ENCODE results near the gene CCNC. TPM values are rescaled to one million over a fixed set of nuclear protein-coding genes. Genes with fewer than 3 reads are reported as not detected.

CCNC gene
- total RNA-seq, 1 experiment from 2014 or later: 43.4 TPM

DNA sequence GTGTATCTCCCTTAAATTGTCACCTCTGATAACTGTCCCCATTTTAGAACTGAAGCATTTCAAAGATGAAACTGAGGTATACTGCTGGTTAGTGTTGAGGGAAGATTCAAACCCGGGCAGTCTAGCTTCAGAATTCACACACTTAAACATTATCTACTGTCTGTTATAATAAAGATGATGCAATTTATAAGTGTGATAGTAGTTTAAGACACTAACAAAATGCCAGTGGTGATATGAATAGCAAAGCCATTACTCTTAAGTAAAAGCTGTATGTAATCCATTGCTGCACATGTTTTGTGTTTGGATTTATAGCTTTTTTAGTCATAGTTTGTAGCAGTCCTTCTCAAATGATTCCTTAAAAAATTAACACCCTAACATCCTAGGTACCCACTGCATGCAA lies 73.0 kb downstream of the CCNC start:
- ChIA-PET POLR2A (no interaction called here), CTCF (interaction anchor here (0.5 kb wide), 1 partner anchor 23 kb away, joined by 8 read pairs; no protein-coding TSS in a partner anchor)
- TF ChIP-seq, protein P1, sequence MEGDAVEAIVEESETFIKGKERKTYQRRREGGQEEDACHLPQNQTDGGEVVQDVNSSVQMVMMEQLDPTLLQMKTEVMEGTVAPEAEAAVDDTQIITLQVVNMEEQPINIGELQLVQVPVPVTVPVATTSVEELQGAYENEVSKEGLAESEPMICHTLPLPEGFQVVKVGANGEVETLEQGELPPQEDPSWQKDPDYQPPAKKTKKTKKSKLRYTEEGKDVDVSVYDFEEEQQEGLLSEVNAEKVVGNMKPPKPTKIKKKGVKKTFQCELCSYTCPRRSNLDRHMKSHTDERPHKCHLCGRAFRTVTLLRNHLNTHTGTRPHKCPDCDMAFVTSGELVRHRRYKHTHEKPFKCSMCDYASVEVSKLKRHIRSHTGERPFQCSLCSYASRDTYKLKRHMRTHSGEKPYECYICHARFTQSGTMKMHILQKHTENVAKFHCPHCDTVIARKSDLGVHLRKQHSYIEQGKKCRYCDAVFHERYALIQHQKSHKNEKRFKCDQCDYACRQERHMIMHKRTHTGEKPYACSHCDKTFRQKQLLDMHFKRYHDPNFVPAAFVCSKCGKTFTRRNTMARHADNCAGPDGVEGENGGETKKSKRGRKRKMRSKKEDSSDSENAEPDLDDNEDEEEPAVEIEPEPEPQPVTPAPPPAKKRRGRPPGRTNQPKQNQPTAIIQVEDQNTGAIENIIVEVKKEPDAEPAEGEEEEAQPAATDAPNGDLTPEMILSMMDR (IDR thresholded peaks at IDR 0.05): no peak
- no peak for TF ChIP-seq SIN3A (IDR thresholded peaks at IDR 0.05; ENCODE audit: borderline replicate concordance, insufficient read depth, low read depth, low read length)
- DNase-seq (ENCODE audit: low read depth, low spot score) (no peak), ATAC-seq (no peak)
- intact Hi-C loops (cut with micrococcal nuclease; ENCODE audit: unreplicated experiment) (no loop called here), in situ Hi-C loops (cut with HindIII; ENCODE audit: low pct_unique_long_range_greater_than_20kb, low sequenced_read_pairs) (no loop called here)
- no peaks in the 10 kb centered on the region for H3K9me3 ChIP-seq (ENCODE audit: control insufficient read depth, insufficient read depth, low read depth, low read length)
- H3K27me3 ChIP-seq (ENCODE audit: control insufficient read depth, insufficient read depth, low read length): no peaks in the 10 kb centered on the region
- H3K36me3 ChIP-seq (ENCODE audit: control insufficient read depth, insufficient read depth, low read length): no peaks in the 10 kb centered on the region; the same call in 1 of the 2 replicates
- no TSS peak for BruUV-seq (replicated peaks)
- no peak overlapping the region for H3K4me3 ChIP-seq (ENCODE audit: low read depth in 2 of 2, low read length in 2 of 2)
- H3K4me1 ChIP-seq (ENCODE audit: control insufficient read depth, insufficient read depth, low read length): no peaks in the 10 kb centered on the region
- no peak overlapping the region for H3K27ac ChIP-seq (ENCODE audit: low read length)

Other genes starting within 250 kb of the CCNC start
- 9.0 TPM for gene FAXC, start 219.0 kb downstream of the CCNC start, total RNA-seq (2021; ENCODE audit: unreplicated experiment)
- 9.5 TPM for gene COQ3, start 174.5 kb downstream of the CCNC start, total RNA-seq (2021; ENCODE audit: unreplicated experiment)
- gene PNISR, start 143.4 kb downstream of the CCNC start, total RNA-seq (2021; ENCODE audit: unreplicated experiment): 91.3 TPM
- 13.8 TPM for gene USP45, start 53.2 kb downstream of the CCNC start, total RNA-seq (2021; ENCODE audit: unreplicated experiment)
- gene PRDM13, start 38.2 kb upstream of the CCNC start, total RNA-seq (2021; ENCODE audit: unreplicated experiment): not detected

Data from Panc1 (cell line).